ENCODE data around the gene WSCD2.

WSCD2 gene

DNA sequence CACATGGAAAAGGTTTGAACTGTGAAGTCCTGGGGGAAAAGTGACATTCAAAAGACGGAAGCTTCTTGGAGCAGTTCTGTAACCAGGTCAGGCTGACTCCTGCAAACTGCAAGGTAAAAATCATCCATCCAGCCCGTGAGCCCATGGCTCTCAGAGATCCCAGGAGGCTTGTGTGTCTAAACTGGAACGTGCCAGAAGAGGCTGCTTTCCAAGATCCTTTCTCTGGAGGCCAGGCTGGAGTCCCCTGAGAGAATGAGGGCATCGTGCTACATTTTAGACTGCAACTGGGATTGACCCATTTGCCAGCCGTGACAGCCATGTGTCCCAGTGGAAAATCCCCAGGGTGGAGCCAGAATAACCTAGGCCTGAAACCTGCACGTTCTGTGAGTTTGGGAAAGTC, 7.8 kb upstream of the WSCD2 start:
- TF ChIP-seq, protein P1, sequence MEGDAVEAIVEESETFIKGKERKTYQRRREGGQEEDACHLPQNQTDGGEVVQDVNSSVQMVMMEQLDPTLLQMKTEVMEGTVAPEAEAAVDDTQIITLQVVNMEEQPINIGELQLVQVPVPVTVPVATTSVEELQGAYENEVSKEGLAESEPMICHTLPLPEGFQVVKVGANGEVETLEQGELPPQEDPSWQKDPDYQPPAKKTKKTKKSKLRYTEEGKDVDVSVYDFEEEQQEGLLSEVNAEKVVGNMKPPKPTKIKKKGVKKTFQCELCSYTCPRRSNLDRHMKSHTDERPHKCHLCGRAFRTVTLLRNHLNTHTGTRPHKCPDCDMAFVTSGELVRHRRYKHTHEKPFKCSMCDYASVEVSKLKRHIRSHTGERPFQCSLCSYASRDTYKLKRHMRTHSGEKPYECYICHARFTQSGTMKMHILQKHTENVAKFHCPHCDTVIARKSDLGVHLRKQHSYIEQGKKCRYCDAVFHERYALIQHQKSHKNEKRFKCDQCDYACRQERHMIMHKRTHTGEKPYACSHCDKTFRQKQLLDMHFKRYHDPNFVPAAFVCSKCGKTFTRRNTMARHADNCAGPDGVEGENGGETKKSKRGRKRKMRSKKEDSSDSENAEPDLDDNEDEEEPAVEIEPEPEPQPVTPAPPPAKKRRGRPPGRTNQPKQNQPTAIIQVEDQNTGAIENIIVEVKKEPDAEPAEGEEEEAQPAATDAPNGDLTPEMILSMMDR (IDR thresholded peaks at IDR 0.05; ENCODE audit: borderline replicate concordance, extremely low read depth, low read length, poor library complexity, severe bottlenecking) = no peak
- no peaks in the 10 kb centered on the region for H4K20me1 ChIP-seq (ENCODE audit: insufficient read depth, low read length)
- H3K9ac ChIP-seq (ENCODE audit: low read depth, low read length) = no peak overlapping the region
- no peaks in the 10 kb centered on the region for H3K79me2 ChIP-seq (ENCODE audit: insufficient read depth, low read length)
- no peak overlapping the region for H3K27ac ChIP-seq (ENCODE audit: low read length)
- no peaks in the 10 kb centered on the region for H3K9me3 ChIP-seq (ENCODE audit: insufficient read depth, low read length, severe bottlenecking)
- H3K36me3 ChIP-seq (ENCODE audit: insufficient read depth, low read length) = no peaks in the 10 kb centered on the region
- no peak for ATAC-seq (ENCODE audit: insufficient read depth, low read depth)
- no peak overlapping the region for H2AFZ ChIP-seq (ENCODE audit: low read depth, low read length)
- no peak overlapping the region for H3K4me3 ChIP-seq (ENCODE audit: low read depth in 1 of 2, low read length in 2 of 2)
- H3K4me1 ChIP-seq (ENCODE audit: insufficient read depth, low read length) = no peaks in the 10 kb centered on the region
- no peak for DNase-seq
- peaks cover 10% of the 10 kb centered on the region for H3K27me3 ChIP-seq (ENCODE audit: insufficient read depth, low read length, poor library complexity)
- H3K4me2 ChIP-seq (ENCODE audit: insufficient read depth, low read length) = no peak overlapping the region

DNA sequence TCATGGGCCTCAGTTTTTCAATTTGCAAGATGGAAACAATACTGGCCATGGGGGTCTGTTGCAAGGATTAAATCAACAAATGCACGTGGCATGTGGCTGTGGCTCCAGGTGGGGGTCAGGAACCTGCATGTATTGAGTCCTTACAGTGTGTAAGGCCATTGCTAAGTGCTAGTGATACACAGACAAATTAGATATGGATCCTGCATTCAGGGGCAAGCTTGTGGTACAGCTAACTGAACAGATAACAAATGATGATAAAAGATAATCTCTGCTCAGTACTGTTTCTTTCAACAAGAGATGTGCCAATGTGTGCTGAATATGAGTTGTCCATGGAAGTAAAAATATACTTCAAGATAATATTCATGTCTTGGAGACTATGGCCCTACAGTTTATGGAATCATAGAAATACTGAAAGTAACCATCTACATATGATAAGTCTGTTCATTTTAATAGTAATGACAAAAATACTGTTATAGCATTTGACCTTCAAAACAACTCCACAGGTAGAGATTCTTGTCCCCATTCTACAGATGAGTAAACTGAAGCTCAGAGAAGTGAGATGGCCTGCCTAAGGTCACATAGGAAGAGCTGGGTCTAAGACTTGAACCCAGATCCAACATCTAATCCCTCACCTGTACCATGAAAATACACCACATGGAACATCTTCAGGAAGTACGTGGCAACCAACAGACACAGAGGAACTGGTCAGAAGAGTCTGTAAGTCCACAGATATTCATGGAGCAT, 7.2 kb upstream of the WSCD2 start:
- no peak overlapping the region for H3K27ac ChIP-seq (ENCODE audit: low read length)
- no peak overlapping the region for H3K9ac ChIP-seq (ENCODE audit: low read depth, low read length)
- H3K9me3 ChIP-seq (ENCODE audit: insufficient read depth, low read length, severe bottlenecking) = no peaks in the 10 kb centered on the region
- H3K4me3 ChIP-seq (ENCODE audit: low read depth in 1 of 2, low read length in 2 of 2) = no peak overlapping the region
- H2AFZ ChIP-seq (ENCODE audit: low read depth, low read length) = no peak overlapping the region
- no peaks in the 10 kb centered on the region for H3K4me1 ChIP-seq (ENCODE audit: insufficient read depth, low read length)
- DNase-seq = no peak
- no peaks in the 10 kb centered on the region for H3K36me3 ChIP-seq (ENCODE audit: insufficient read depth, low read length)
- H3K27me3 ChIP-seq (ENCODE audit: insufficient read depth, low read length, poor library complexity) = peaks cover 10% of the 10 kb centered on the region
- H3K4me2 ChIP-seq (ENCODE audit: insufficient read depth, low read length) = no peak overlapping the region
- H4K20me1 ChIP-seq (ENCODE audit: insufficient read depth, low read length) = no peaks in the 10 kb centered on the region
- TF ChIP-seq EZH2 (IDR thresholded peaks at IDR 0.05; ENCODE audit: borderline replicate concordance, low read depth, low read length, severe bottlenecking) = no peak
- TF ChIP-seq, protein P1 (IDR thresholded peaks at IDR 0.05; ENCODE audit: borderline replicate concordance, extremely low read depth, low read length, poor library complexity, severe bottlenecking) = no peak
- no peak for ATAC-seq (ENCODE audit: insufficient read depth, low read depth)
- no peaks in the 10 kb centered on the region for H3K79me2 ChIP-seq (ENCODE audit: insufficient read depth, low read length)

GRCh38 chr12:108122644-108123043, 6.4 kb upstream of the WSCD2 start:
- DNase-seq (no peak), ATAC-seq (ENCODE audit: insufficient read depth, low read depth) (no peak)
- no peaks in the 10 kb centered on the region for H3K79me2 ChIP-seq (ENCODE audit: insufficient read depth, low read length)
- peaks cover 10% of the 10 kb centered on the region for H3K27me3 ChIP-seq (ENCODE audit: insufficient read depth, low read length, poor library complexity)
- H3K27ac ChIP-seq (ENCODE audit: low read length) = no peak overlapping the region
- no peak for TF ChIP-seq EZH2 (IDR thresholded peaks at IDR 0.05; ENCODE audit: borderline replicate concordance, low read depth, low read length, severe bottlenecking)
- TF ChIP-seq, protein P1 (IDR thresholded peaks at IDR 0.05; ENCODE audit: borderline replicate concordance, extremely low read depth, low read length, poor library complexity, severe bottlenecking) = no peak
- no peaks in the 10 kb centered on the region for H3K9me3 ChIP-seq (ENCODE audit: insufficient read depth, low read length, severe bottlenecking)
- H3K36me3 ChIP-seq (ENCODE audit: insufficient read depth, low read length) = no peaks in the 10 kb centered on the region
- no peaks in the 10 kb centered on the region for H3K4me1 ChIP-seq (ENCODE audit: insufficient read depth, low read length)
- no peak overlapping the region for H3K4me3 ChIP-seq (ENCODE audit: low read depth in 1 of 2, low read length in 2 of 2)
- H3K4me2 ChIP-seq (ENCODE audit: insufficient read depth, low read length) = no peak overlapping the region
- H2AFZ ChIP-seq (ENCODE audit: low read depth, low read length) = no peak overlapping the region
- H3K9ac ChIP-seq (ENCODE audit: low read depth, low read length) = no peak overlapping the region
- H4K20me1 ChIP-seq (ENCODE audit: insufficient read depth, low read length) = no peaks in the 10 kb centered on the region
